ENCODE data around the gene PI4KA.

GRCh38 chr22:20725987-20726558 is 132.5 kb downstream of the PI4KA start:
- TF ChIP-seq CTCF (IDR thresholded peaks at IDR 0.05) (no peak), POLR2AphosphoS5 (IDR thresholded peaks at IDR 0.05) (no peak), POLR2A (IDR thresholded peaks at IDR 0.05) (no peak)

All from breast epithelium (tissue), 3 donors.